GM23338 (cell line): ENCODE data around the gene INPP4B.

Experiments used
- CREB1 ChIP-seq: fragments of 250-450 bp; sonication (Bioruptor Pico); IDR thresholded peaks from 2 replicates; pipeline ENCODE4 v1.5.0; 2020; ENCODE audit warnings: low read depth, mild to moderate bottlenecking, moderate library complexity
- EZH2 ChIP-seq: fragments of 200-600 bp; sonication (generic); IDR thresholded peaks from one replicate; pipeline ENCODE4 v1.8.0; 2017; ENCODE audit warnings: antibody characterized with exemption, mild to moderate bottlenecking, low read depth; ENCODE audit not compliant: unreplicated experiment
- EZH2phosphoT487 ChIP-seq: fragments of 200-600 bp; sonication (generic); IDR thresholded peaks from one replicate; pipeline ENCODE4 v1.8.1; 2018; ENCODE audit warnings: antibody characterized with exemption; ENCODE audit not compliant: unreplicated experiment
- JUNB ChIP-seq: IDR thresholded peaks from one replicate; pipeline ENCODE4 v1.6.1; 2016; ENCODE audit warnings: antibody characterized with exemption; ENCODE audit not compliant: unreplicated experiment
- NANOG ChIP-seq: IDR thresholded peaks from 2 replicates; pipeline ENCODE4 v1.6.1; 2016; ENCODE audit warnings: antibody characterized with exemption, borderline replicate concordance
- POLR2AphosphoS5 ChIP-seq: IDR thresholded peaks from 2 replicates; pipeline ENCODE4 v1.6.1; 2016; ENCODE audit warnings: antibody characterized with exemption, low read depth
- ZNF331 ChIP-seq: fragments of 250-450 bp; sonication (Bioruptor Pico); IDR thresholded peaks from 2 replicates; pipeline ENCODE4 v1.5.0; 2020; ENCODE audit warnings: low read depth, mild to moderate bottlenecking, moderate library complexity
- TF ChIP-seq, protein P1 (sequence below), 2 experiments: fragments of 200-600 bp in 1 of 2; sonication (generic) in 1 of 2; conservative IDR thresholded peaks; 2 replicates each; pipeline versions ENCODE4 v1.5.1 to v1.6.1; 2016 to 2017; ENCODE audit warnings: antibody characterized with exemption in 2 of 2, low read depth in 2 of 2, mild to moderate bottlenecking in 2 of 2, moderate library complexity in 1 of 2
- TF ChIP-seq, protein P2 (sequence below): IDR thresholded peaks from one replicate; pipeline ENCODE4 v1.6.1; 2018; ENCODE audit warnings: antibody characterized with exemption; ENCODE audit not compliant: unreplicated experiment
- TF ChIP-seq, protein P3 (sequence below): IDR thresholded peaks from 2 replicates; pipeline ENCODE4 v1.6.1; 2016; ENCODE audit warnings: antibody characterized with exemption

DNA sequence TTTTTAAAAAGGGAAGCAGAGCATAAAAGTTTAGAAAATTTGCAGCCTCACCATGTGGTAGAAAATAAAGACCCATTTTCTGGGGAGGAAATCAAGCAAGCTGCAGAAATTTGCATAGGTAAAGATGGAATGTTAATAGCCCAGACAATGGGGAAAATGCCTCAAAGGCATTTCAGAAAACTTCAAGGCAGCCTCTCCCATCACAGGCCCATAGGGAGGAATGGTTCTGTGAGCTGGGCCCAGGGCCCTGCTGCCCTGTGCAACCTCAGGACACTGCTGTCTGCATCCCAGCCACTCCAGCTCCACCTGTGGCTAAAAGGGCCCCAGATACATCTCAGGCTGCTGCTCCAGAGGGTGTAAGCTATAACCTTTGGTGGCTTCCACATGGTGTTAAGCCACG is 137.9 kb downstream of the INPP4B start:
- TF ChIP-seq, protein P1, sequence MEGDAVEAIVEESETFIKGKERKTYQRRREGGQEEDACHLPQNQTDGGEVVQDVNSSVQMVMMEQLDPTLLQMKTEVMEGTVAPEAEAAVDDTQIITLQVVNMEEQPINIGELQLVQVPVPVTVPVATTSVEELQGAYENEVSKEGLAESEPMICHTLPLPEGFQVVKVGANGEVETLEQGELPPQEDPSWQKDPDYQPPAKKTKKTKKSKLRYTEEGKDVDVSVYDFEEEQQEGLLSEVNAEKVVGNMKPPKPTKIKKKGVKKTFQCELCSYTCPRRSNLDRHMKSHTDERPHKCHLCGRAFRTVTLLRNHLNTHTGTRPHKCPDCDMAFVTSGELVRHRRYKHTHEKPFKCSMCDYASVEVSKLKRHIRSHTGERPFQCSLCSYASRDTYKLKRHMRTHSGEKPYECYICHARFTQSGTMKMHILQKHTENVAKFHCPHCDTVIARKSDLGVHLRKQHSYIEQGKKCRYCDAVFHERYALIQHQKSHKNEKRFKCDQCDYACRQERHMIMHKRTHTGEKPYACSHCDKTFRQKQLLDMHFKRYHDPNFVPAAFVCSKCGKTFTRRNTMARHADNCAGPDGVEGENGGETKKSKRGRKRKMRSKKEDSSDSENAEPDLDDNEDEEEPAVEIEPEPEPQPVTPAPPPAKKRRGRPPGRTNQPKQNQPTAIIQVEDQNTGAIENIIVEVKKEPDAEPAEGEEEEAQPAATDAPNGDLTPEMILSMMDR (conservative IDR thresholded peaks at IDR 0.05; ENCODE audit: low read depth in 2 of 2), result no peak
- TF ChIP-seq EZH2 (no peak), EZH2phosphoT487 (no peak), POLR2AphosphoS5 (no peak), NANOG (peak; percentile 29; the same call in 1 of the 2 replicates), JUNB (no peak), CREB1 (no peak), ZNF331 (CRISPR knock-in tag) (no peak)
- TF ChIP-seq, protein P2, sequence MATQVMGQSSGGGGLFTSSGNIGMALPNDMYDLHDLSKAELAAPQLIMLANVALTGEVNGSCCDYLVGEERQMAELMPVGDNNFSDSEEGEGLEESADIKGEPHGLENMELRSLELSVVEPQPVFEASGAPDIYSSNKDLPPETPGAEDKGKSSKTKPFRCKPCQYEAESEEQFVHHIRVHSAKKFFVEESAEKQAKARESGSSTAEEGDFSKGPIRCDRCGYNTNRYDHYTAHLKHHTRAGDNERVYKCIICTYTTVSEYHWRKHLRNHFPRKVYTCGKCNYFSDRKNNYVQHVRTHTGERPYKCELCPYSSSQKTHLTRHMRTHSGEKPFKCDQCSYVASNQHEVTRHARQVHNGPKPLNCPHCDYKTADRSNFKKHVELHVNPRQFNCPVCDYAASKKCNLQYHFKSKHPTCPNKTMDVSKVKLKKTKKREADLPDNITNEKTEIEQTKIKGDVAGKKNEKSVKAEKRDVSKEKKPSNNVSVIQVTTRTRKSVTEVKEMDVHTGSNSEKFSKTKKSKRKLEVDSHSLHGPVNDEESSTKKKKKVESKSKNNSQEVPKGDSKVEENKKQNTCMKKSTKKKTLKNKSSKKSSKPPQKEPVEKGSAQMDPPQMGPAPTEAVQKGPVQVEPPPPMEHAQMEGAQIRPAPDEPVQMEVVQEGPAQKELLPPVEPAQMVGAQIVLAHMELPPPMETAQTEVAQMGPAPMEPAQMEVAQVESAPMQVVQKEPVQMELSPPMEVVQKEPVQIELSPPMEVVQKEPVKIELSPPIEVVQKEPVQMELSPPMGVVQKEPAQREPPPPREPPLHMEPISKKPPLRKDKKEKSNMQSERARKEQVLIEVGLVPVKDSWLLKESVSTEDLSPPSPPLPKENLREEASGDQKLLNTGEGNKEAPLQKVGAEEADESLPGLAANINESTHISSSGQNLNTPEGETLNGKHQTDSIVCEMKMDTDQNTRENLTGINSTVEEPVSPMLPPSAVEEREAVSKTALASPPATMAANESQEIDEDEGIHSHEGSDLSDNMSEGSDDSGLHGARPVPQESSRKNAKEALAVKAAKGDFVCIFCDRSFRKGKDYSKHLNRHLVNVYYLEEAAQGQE, result no peak
- TF ChIP-seq, protein P3, sequence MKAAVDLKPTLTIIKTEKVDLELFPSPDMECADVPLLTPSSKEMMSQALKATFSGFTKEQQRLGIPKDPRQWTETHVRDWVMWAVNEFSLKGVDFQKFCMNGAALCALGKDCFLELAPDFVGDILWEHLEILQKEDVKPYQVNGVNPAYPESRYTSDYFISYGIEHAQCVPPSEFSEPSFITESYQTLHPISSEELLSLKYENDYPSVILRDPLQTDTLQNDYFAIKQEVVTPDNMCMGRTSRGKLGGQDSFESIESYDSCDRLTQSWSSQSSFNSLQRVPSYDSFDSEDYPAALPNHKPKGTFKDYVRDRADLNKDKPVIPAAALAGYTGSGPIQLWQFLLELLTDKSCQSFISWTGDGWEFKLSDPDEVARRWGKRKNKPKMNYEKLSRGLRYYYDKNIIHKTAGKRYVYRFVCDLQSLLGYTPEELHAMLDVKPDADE, result no peak
